Nephron progenitor cell (in vitro differentiated cells): ENCODE data around the gene TMEM41A.

ENCODE experiments used
- DNase-seq: peaks from one replicate; pipeline ENCODE4 v3.0.0; 2021
- H3K27ac Mint-ChIP-seq: 2 replicates; pipeline ENCODE4 v1.8.0; 2021; ENCODE audit warnings: mild to moderate bottlenecking, moderate library complexity, mixed read lengths
- H3K27me3 Mint-ChIP-seq: 2 replicates; pipeline ENCODE4 v1.8.0; 2021; ENCODE audit warnings: mild to moderate bottlenecking, low read depth, mixed read lengths; ENCODE audit not compliant: poor library complexity
- H3K36me3 Mint-ChIP-seq: 2 replicates; pipeline ENCODE4 v1.8.0; 2021; ENCODE audit warnings: low read depth, mixed read lengths
- H3K4me1 Mint-ChIP-seq: 2 replicates; pipeline ENCODE4 v1.8.0; 2021; ENCODE audit warnings: mixed read lengths
- H3K4me3 Mint-ChIP-seq: 2 replicates; pipeline ENCODE4 v1.8.0; 2021; ENCODE audit warnings: mild to moderate bottlenecking, moderate library complexity, mixed read lengths
- H3K9me3 Mint-ChIP-seq: 2 replicates; pipeline ENCODE4 v1.8.0; 2021; ENCODE audit warnings: mild to moderate bottlenecking, moderate library complexity, mixed read lengths
- CTCF ChIP-seq: fragments of 200-600 bp; sonication (generic); IDR thresholded peaks from 2 replicates; pipeline ENCODE4 v1.5.0; 2021; ENCODE audit warnings: antibody characterized with exemption

Gene TMEM41A

GRCh38 chr3:185448107-185448506, 50.7 kb downstream of the TMEM41A start:
- Mint-ChIP-seq H3K27me3 (peaks cover 7% of the 10 kb centered on the region), H3K4me1 (no peaks in the 10 kb centered on the region), H3K36me3 (peaks cover 4% of the 10 kb centered on the region), H3K4me3 (no peak overlapping the region), H3K27ac (no peak overlapping the region), H3K9me3 (no peaks in the 10 kb centered on the region)
- TF ChIP-seq CTCF: no peak
- no peak for DNase-seq

- H3K36me3 Mint-ChIP-seq: peaks cover under 1% of the 10 kb centered on the region
- H3K4me1 Mint-ChIP-seq: no peaks in the 10 kb centered on the region
- no peaks in the 10 kb centered on the region for H3K9me3 Mint-ChIP-seq
- peaks cover 9% of the 10 kb centered on the region for H3K27me3 Mint-ChIP-seq
- no peak for DNase-seq
- no peak for TF ChIP-seq CTCF
- no peak overlapping the region for H3K4me3 Mint-ChIP-seq
- no peak overlapping the region for H3K27ac Mint-ChIP-seq
Measured at GRCh38 chr3:185444329-185444728, 54.5 kb downstream of the TMEM41A start.

- no peak for TF ChIP-seq CTCF
- Mint-ChIP-seq H3K4me3 (no peak overlapping the region), H3K9me3 (no peaks in the 10 kb centered on the region), H3K36me3 (no peaks in the 10 kb centered on the region), H3K27ac (no peak overlapping the region), H3K4me1 (no peaks in the 10 kb centered on the region), H3K27me3 (peaks cover 19% of the 10 kb centered on the region)
- DNase-seq: no peak
Measured at GRCh38 chr3:185442031-185442430, 56.8 kb downstream of the TMEM41A start.

DNA sequence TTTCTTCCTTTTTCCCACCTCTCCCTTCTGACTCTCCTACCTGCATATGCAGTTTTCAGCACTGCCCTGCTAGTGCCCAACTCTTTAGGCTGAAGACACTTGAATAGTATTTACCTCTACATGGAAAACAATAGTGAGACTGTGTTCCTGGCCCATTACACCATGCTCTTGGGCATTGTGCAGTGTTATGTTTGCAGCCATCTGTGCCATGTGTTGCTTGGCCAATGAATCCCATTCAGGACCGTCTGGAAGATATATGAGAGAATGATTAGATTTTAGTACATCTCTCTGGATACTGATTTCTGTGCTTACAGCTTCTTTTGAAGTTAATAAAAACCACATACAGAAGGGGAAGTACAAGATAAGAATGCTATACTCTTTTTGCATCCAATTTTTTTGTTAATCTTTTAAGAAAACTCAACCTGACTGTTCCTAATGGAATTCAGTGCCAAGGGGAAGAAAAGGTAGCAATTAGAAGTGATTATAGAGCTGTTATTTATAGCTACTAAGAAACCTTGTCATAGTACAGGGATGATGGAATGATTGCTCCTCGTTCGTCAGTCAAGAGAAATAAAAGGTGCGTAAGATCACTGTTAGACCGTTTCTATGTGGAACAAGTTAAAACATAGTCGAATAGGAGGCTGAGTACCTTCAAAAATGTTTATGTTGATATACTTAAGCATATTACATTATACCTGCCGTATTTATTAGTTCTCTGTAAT, 58.9 kb downstream of the TMEM41A start:
- Mint-ChIP-seq H3K27me3 (peaks cover 16% of the 10 kb centered on the region), H3K4me1 (no peaks in the 10 kb centered on the region), H3K27ac (no peak overlapping the region), H3K4me3 (no peak overlapping the region), H3K36me3 (no peaks in the 10 kb centered on the region), H3K9me3 (no peaks in the 10 kb centered on the region)
- TF ChIP-seq CTCF: no peak
- no peak for DNase-seq
